Testis (tissue), 3 donors: ENCODE results near the gene AVPR1A. TPM values are rescaled to one million over a fixed set of nuclear protein-coding genes. Genes with fewer than 3 reads are reported as not detected.

Experiments used
- DNase-seq: peaks from one replicate; pipeline ENCODE4 v3.0.0-alpha.2; 2019
- H3K27ac ChIP-seq, 2 donors: fragments of 200-600 bp; sonication (generic); one replicate each; pipeline ENCODE4 v1.5.1; 2019
- H3K27me3 ChIP-seq: fragments of 200-600 bp; sonication (generic); one replicate; pipeline ENCODE4 v1.5.1; 2019
- H3K36me3 ChIP-seq: fragments of 200-600 bp; sonication (generic); one replicate; pipeline ENCODE4 v1.5.1; 2017; ENCODE audit warnings: low read depth; ENCODE audit errors: missing control alignments
- H3K4me1 ChIP-seq: fragments of 200-600 bp; sonication (generic); one replicate; pipeline ENCODE4 v1.5.1; 2019
- H3K4me3 ChIP-seq, 2 donors: fragments of 200-600 bp; sonication (generic); one replicate each; pipeline ENCODE4 v1.5.1; 2017 to 2019
- H3K9me3 ChIP-seq: fragments of 200-600 bp; sonication (generic); one replicate; pipeline ENCODE4 v1.5.1; 2017
- POLR2A ChIP-seq: fragments of 450-650 bp; IDR thresholded peaks from one replicate; pipeline ENCODE4 v1.6.1; 2017; ENCODE audit warnings: antibody characterized with exemption, mild to moderate bottlenecking, moderate library complexity
- WGBS, 2 donors: methylation state at CpG; one replicate each; pipeline ENCODE4 v1.1.5; 2018; 5-methylcytosine and 5-hydroxymethylcytosine counted together
- intact Hi-C: fragments of 100-400 bp; cut with DNase I; formaldehyde crosslinking; loops from one replicate; pipeline ENCODE4 v1.15.1; 2023; ENCODE audit warnings: low total_unique reads
- polyA plus RNA-seq: library from polyadenylated mRNA; stranded (reverse); fragments of 350-450 nt; fragmentation: Illumina TruSeq; extraction: RNeasy Lipid Tissue Mini Kit (QIAGEN cat#74804); gene quantifications from one replicate; pipeline ENCODE4 v1.2.3, GENCODE V29; 2014; ENCODE audit warnings: low read depth, low replicate concordance; ENCODE audit not compliant: insufficient read depth
- total RNA-seq, 2 donors: library from RNA; depleted of rRNA; stranded (reverse); fragments of >200 nt; gene quantifications; one replicate each; pipeline ENCODE4 v1.2.3, GENCODE V29; 2016
- TF ChIP-seq, protein P1 (sequence below), 3 experiments: fragments of 450-650 bp in 2 of 3; fragments of 200-600 bp in 1 of 3; sonication (generic) in 1 of 3; IDR thresholded peaks; one replicate each; pipeline ENCODE4 v1.5.1; 2016 to 2019; ENCODE audit warnings: antibody characterized with exemption in 3 of 3, mild to moderate bottlenecking in 2 of 3, moderate library complexity in 1 of 3

The AVPR1A gene
- total and polyA plus RNA-seq, 3 donors from 2014 or later: 0.93 to 1.6 (median 1.5) TPM

DNA sequence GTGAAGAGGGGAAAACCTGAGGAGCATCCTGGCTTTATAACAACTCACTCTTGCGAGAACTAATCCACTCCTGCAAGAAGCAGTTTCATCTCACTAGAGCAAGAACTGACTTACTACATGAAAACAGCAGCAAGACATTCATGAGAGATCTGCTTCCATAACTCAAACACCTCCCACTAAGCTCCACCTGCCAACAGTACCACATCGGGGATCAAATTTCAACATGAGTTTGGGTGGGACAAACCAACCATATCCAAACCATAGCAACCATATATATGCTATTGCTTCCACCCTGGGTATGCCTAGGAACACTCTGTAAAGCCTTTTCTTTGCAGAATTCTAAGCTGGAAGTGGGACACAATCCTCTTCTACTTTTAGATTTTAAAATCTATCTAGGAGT, 13.9 kb upstream of the AVPR1A start:
- H3K4me1 ChIP-seq: no peaks in the 10 kb centered on the region
- no peak for DNase-seq
- intact Hi-C loops: no loop called here
- H3K4me3 ChIP-seq: no peak overlapping the region
- no peaks in the 10 kb centered on the region for H3K36me3 ChIP-seq
- no peak overlapping the region for H3K27ac ChIP-seq
- no peaks in the 10 kb centered on the region for H3K9me3 ChIP-seq
- no peak for TF ChIP-seq POLR2A
- TF ChIP-seq, protein P1, sequence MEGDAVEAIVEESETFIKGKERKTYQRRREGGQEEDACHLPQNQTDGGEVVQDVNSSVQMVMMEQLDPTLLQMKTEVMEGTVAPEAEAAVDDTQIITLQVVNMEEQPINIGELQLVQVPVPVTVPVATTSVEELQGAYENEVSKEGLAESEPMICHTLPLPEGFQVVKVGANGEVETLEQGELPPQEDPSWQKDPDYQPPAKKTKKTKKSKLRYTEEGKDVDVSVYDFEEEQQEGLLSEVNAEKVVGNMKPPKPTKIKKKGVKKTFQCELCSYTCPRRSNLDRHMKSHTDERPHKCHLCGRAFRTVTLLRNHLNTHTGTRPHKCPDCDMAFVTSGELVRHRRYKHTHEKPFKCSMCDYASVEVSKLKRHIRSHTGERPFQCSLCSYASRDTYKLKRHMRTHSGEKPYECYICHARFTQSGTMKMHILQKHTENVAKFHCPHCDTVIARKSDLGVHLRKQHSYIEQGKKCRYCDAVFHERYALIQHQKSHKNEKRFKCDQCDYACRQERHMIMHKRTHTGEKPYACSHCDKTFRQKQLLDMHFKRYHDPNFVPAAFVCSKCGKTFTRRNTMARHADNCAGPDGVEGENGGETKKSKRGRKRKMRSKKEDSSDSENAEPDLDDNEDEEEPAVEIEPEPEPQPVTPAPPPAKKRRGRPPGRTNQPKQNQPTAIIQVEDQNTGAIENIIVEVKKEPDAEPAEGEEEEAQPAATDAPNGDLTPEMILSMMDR (IDR thresholded peaks at IDR 0.05): no peak
- WGBS, 2 donors: 72 to 86% methylated on average over 2 of the region's 2 CpGs
- H3K27me3 ChIP-seq: no peaks in the 10 kb centered on the region

DNA sequence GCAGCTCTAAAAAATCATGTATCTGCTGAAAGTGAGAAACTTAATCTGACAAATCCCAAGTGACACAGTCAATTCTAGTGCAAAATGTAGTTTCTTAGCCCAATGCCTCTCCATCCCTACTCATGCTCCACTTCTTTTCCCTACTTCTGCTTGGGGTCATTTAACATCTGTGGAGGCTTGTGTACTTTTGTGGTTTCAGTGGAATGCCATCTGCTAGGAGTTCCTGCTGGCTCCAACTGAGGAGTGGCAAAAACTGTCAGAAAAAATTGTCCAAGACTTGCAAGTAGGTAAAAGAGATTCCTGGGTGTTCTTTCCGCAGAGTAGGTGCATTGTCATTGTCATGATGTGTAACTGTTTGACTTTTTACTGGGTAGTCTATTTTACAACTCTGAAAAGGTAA, 12.5 kb upstream of the AVPR1A start:
- Histone ChIP-seq H3K27me3 (no peaks in the 10 kb centered on the region), H3K4me3 (no peak overlapping the region), H3K36me3 (no peaks in the 10 kb centered on the region), H3K9me3 (no peaks in the 10 kb centered on the region), H3K4me1 (no peaks in the 10 kb centered on the region), H3K27ac (no peak overlapping the region)
- TF ChIP-seq POLR2A: no peak
- TF ChIP-seq, protein P1 (IDR thresholded peaks at IDR 0.05): no peak
- no peak for DNase-seq
- 88 to 100% methylated on average over 1 of the region's 1 CpG for WGBS, 2 donors
- intact Hi-C loops: no loop called here

DNA sequence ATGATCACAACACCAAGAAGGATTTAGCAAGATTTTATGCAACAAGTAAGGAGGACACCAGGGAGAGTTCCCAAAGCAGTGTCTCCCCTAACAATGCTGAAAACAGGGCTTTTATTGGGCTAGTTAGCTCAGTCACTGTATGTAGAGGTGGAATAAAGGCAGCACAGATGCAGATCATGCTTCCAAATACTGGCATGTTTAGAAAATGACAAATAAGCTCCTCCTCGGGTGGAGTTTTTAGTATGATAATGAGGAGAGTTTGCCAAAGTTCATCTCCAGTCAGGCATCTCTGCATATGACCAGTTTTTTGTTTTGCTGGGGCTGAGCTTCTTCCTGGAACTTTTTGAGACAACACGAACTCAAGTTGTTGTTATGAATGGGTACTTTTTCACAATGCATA, 4.4 kb upstream of the AVPR1A start:
- Histone ChIP-seq H3K27ac (no peak overlapping the region), H3K36me3 (no peaks in the 10 kb centered on the region), H3K4me3 (no peak overlapping the region), H3K9me3 (no peaks in the 10 kb centered on the region), H3K27me3 (no peaks in the 10 kb centered on the region), H3K4me1 (peaks cover 5% of the 10 kb centered on the region)
- no peak for DNase-seq
- TF ChIP-seq, protein P1 (IDR thresholded peaks at IDR 0.05): no peak
- TF ChIP-seq POLR2A: no peak
- intact Hi-C loops: no loop called here
- WGBS, 2 donors: 82 to 91% methylated on average over 2 of the region's 2 CpGs

DNA sequence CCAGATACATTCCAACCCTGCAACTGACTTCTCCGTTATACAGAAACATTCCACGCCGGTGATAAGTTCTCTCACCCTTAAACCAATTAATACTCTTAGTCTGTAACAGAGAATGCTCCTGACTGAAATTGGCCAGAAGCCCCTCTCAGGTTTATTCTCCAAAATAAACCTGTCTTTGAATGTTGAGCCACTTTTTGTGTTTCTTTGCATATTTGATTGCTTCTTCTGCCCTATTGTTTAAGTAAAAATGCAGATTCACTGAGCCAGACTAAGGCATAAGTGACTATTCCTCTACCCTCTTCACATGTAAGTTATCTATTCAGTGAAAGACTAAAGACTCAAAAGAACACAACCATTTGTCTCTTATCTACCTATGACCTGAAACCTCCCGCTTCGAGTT, 3.6 kb upstream of the AVPR1A start:
- peaks cover 9% of the 10 kb centered on the region for H3K4me1 ChIP-seq
- 87 to 95% methylated on average over 5 of the region's 5 CpGs for WGBS, 2 donors
- H3K36me3 ChIP-seq: no peaks in the 10 kb centered on the region
- intact Hi-C loops: no loop called here
- H3K4me3 ChIP-seq: no peak overlapping the region
- TF ChIP-seq, protein P1 (IDR thresholded peaks at IDR 0.05): no peak
- no peak for TF ChIP-seq POLR2A
- H3K9me3 ChIP-seq: no peaks in the 10 kb centered on the region
- no peak for DNase-seq
- no peak overlapping the region for H3K27ac ChIP-seq
- no peaks in the 10 kb centered on the region for H3K27me3 ChIP-seq

DNA sequence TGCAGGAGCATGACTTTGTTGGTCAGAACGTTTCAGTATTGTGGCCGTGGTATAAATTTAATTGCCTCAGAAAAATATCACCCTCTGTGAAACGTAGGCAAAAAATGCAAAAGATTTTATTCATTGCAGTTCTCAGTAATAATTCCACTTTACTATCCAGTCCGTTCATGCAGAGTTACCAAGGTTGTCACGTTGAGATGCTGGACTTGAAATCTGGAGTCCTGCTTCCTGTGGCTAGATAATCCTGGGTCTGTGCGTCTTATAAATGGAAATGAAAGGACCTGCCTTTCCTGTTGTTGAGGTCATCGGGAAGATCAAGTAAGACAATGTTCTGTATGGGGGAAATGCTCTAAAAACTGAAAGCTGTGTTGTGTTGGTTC, 1.3 kb upstream of the AVPR1A start:
- Histone ChIP-seq H3K4me3 (no peak overlapping the region), H3K36me3 (no peaks in the 10 kb centered on the region), H3K27ac (no peak overlapping the region), H3K9me3 (no peaks in the 10 kb centered on the region), H3K4me1 (peaks cover 9% of the 10 kb centered on the region), H3K27me3 (no peaks in the 10 kb centered on the region)
- intact Hi-C loops: no loop called here
- DNase-seq: no peak
- TF ChIP-seq, protein P1 (IDR thresholded peaks at IDR 0.05): no peak
- no peak for TF ChIP-seq POLR2A
- 13% methylated on average over 7 of the region's 7 CpGs for WGBS, 2 donors
